ENCODE measurements around the gene PRKCE. TPM values are rescaled to one million over a fixed set of nuclear protein-coding genes. Genes with fewer than 3 reads are reported as not detected.

Gene PRKCE
- polyA plus RNA-seq, 1 donor, result 8.7 TPM

GRCh38 chr2:45936623-45936979, 285.1 kb downstream of the PRKCE start:
- no peak for DNase-seq

- DNase-seq, result no peak
These were observed 286.5 kb downstream of the PRKCE start for GRCh38 chr2:45937990-45938389.

- DNase-seq, result peak; percentile 61
These were observed 287.4 kb downstream of the PRKCE start for GRCh38 chr2:45938649-45939511.

GRCh38 chr2:45941531-45942236, 290.2 kb downstream of the PRKCE start:
- no peak for DNase-seq

GRCh38 chr2:45942237-45942738, 290.8 kb downstream of the PRKCE start:
- DNase-seq, result no peak

- DNase-seq, result no peak
These were observed 292.0 kb downstream of the PRKCE start for GRCh38 chr2:45943219-45944044.

- no peak for DNase-seq
These were observed 292.6 kb downstream of the PRKCE start for GRCh38 chr2:45944074-45944473.

GRCh38 chr2:45945302-45945717, 293.8 kb downstream of the PRKCE start:
- DNase-seq, result no peak

- DNase-seq, result no peak
These were observed 294.5 kb downstream of the PRKCE start for GRCh38 chr2:45946023-45946422.

GRCh38 chr2:45950606-45951005, 299.1 kb downstream of the PRKCE start:
- DNase-seq, result no peak

- DNase-seq, result no peak
These were observed 299.7 kb downstream of the PRKCE start for GRCh38 chr2:45951025-45951727.

- no peak for DNase-seq
These were observed 301.1 kb downstream of the PRKCE start for GRCh38 chr2:45952591-45952990.

GRCh38 chr2:45953376-45954027, 302.0 kb downstream of the PRKCE start:
- no peak for DNase-seq

GRCh38 chr2:45954233-45954850, 302.9 kb downstream of the PRKCE start:
- no peak for DNase-seq

- DNase-seq, result no peak
These were observed 306.2 kb downstream of the PRKCE start for GRCh38 chr2:45957533-45958227.

- DNase-seq, result no peak
These were observed 308.8 kb downstream of the PRKCE start for GRCh38 chr2:45960057-45960863.

GRCh38 chr2:45962177-45962921, 310.9 kb downstream of the PRKCE start:
- no peak for DNase-seq

GRCh38 chr2:45963816-45964215, 312.3 kb downstream of the PRKCE start:
- DNase-seq, result no peak
